ENCODE results near the gene SUPV3L1. TPM values are rescaled to one million over a fixed set of nuclear protein-coding genes. Genes with fewer than 3 reads are reported as not detected.
"Not testable (repeated sequence)": the region's sequence is repeated elsewhere in the genome, so short reads cannot be mapped to it uniquely, and the experiment has no call there.

The SUPV3L1 gene
- total RNA-seq, 2 experiments from 2014 or later: 27.0 to 40.9 TPM

DNA sequence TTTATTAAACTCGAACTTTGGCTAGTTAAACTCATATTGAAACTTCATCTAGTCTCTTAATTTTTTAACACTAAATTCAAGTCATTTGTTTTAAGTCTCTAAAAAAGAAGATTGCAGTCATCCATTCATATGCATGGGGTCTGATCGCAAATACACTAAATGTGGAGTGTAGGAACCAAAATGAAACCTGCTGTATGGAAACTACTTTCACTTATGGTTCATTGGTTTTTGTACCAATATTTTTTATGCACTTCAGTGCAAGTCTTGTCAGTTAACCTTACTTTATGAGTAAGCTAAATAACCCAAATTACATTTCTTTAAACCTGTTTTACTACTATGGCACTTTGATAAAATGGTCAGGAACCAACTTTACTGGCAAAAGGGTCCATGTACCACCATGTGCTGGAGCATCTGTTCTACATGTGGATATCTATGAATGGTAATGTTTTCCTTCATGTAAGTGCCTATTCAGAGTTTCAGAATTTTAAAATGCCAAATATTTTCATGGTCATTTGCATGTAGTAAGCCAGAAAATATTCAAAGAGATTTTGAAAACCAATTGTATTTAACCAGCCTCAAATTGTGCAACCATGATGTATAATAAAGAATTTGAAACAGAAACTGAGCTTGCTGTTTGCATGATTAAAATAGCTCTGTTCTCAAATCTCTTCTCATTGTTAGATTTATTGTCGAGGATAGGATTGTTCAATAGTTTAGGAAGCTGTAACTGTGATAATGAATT is 7.6 kb upstream of the SUPV3L1 start:
- DNase-seq (ENCODE audit: low spot score): no peak
- no peaks in the 10 kb centered on the region for H3K4me1 ChIP-seq (ENCODE audit: insufficient read depth, low read length, poor library complexity, severe bottlenecking)
- CTCF ChIA-PET (ENCODE audit: unreplicated experiment): no interaction called here
- no peaks in the 10 kb centered on the region for H4K20me1 ChIP-seq (ENCODE audit: insufficient read depth, low read length)
- no peak for TF ChIP-seq CTCF (conservative IDR thresholded peaks at IDR 0.05; ENCODE audit: low read length)
- no peak for TF ChIP-seq EZH2phosphoT487 (IDR thresholded peaks at IDR 0.05; ENCODE audit: borderline replicate concordance, low read depth, low read length)
- intact Hi-C loops (cut with micrococcal nuclease; ENCODE audit: unreplicated experiment): no loop called here
- H2AFZ ChIP-seq (ENCODE audit: low read length): no peak overlapping the region
- no peaks in the 10 kb centered on the region for H3K9me3 ChIP-seq (ENCODE audit: low read length)
- no peaks in the 10 kb centered on the region for H3K79me2 ChIP-seq (ENCODE audit: insufficient read depth, low read depth, low read length)
- H3K9me2 ChIP-seq (ENCODE audit: insufficient read depth, low read length): no peaks in the 10 kb centered on the region
- no TSS peak for BruUV-seq (replicated peaks)
- H3K4me3 ChIP-seq (ENCODE audit: low read depth, low read length, poor library complexity, severe bottlenecking): no peak overlapping the region
- POLR2A ChIA-PET: interaction anchor here (1.0 to 1.1 kb wide), 2 partner anchors 33 to 63 kb away, joined by 3 read pairs; no protein-coding TSS in a partner anchor
- peaks cover 21% of the 10 kb centered on the region for H3K36me3 ChIP-seq (ENCODE audit: insufficient read depth, low read length)
- no peak overlapping the region for H3K4me2 ChIP-seq (ENCODE audit: low read length)
- no peak overlapping the region for H3K27ac ChIP-seq (ENCODE audit: low read depth, low read length, poor library complexity, severe bottlenecking)

DNA sequence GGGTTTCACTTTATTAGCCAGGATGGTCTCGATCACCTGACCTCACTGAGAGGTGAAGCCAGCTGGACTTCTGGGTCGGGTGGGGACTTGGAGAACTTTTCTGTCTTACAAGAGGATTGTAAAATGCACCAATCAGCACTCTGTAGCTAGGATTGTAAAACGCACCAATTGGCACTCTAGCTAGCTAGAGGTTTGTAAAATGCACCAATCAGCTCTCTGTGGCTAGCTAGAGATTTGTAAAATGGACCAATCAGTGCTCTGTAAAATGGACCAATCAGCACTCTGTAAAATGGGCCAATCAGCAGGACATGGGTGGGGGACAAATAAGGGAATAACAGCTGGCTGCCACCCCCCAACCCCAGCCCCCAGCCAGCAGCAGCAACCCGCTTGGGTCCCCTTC is 4.7 kb upstream of the SUPV3L1 start:
- CTCF ChIA-PET (ENCODE audit: unreplicated experiment); H3K4me1 ChIP-seq (ENCODE audit: insufficient read depth, low read length, poor library complexity, severe bottlenecking); H2AFZ ChIP-seq (ENCODE audit: low read length); intact Hi-C loops (cut with micrococcal nuclease; ENCODE audit: unreplicated experiment); H3K4me3 ChIP-seq (ENCODE audit: low read depth, low read length, poor library complexity, severe bottlenecking); H3K9me2 ChIP-seq (ENCODE audit: insufficient read depth, low read length); H3K4me2 ChIP-seq (ENCODE audit: low read length); BruUV-seq (replicated peaks); DNase-seq (ENCODE audit: low spot score); H3K9me3 ChIP-seq (ENCODE audit: low read length); H3K27ac ChIP-seq (ENCODE audit: low read depth, low read length, poor library complexity, severe bottlenecking); H3K36me3 ChIP-seq (ENCODE audit: insufficient read depth, low read length); H4K20me1 ChIP-seq (ENCODE audit: insufficient read depth, low read length); POLR2A ChIA-PET; H3K79me2 ChIP-seq (ENCODE audit: insufficient read depth, low read depth, low read length): not testable (repeated sequence)

- no peaks in the 10 kb centered on the region for H3K9me3 ChIP-seq (ENCODE audit: low read length)
- TF ChIP-seq EZH2phosphoT487 (IDR thresholded peaks at IDR 0.05; ENCODE audit: borderline replicate concordance, low read depth, low read length): no peak
- TF ChIP-seq CTCF (conservative IDR thresholded peaks at IDR 0.05; ENCODE audit: low read length): no peak
- peaks cover 7% of the 10 kb centered on the region; the same call in 1 of the 2 replicates for H4K20me1 ChIP-seq (ENCODE audit: insufficient read depth, low read length)
- H2AFZ ChIP-seq (ENCODE audit: low read length): no peak overlapping the region
- H3K9me2 ChIP-seq (ENCODE audit: insufficient read depth, low read length): no peaks in the 10 kb centered on the region
- H3K79me2 ChIP-seq (ENCODE audit: insufficient read depth, low read depth, low read length): peaks cover 18% of the 10 kb centered on the region
- H3K4me2 ChIP-seq (ENCODE audit: low read length): no peak overlapping the region
- no peak overlapping the region for H3K27ac ChIP-seq (ENCODE audit: low read depth, low read length, poor library complexity, severe bottlenecking)
- intact Hi-C loops (cut with micrococcal nuclease; ENCODE audit: unreplicated experiment): no loop called here
- POLR2A ChIA-PET: no interaction called here
- CTCF ChIA-PET (ENCODE audit: unreplicated experiment): no interaction called here
- BruUV-seq (replicated peaks): no TSS peak
- no peak for DNase-seq (ENCODE audit: low spot score)
- H3K4me3 ChIP-seq (ENCODE audit: low read depth, low read length, poor library complexity, severe bottlenecking): no peak overlapping the region
- peaks cover 16% of the 10 kb centered on the region for H3K4me1 ChIP-seq (ENCODE audit: insufficient read depth, low read length, poor library complexity, severe bottlenecking)
- peaks cover under 1% of the 10 kb centered on the region; the same call in 1 of the 2 replicates for H3K36me3 ChIP-seq (ENCODE audit: insufficient read depth, low read length)
Measured at GRCh38 chr10:69176823-69177222, 3.2 kb upstream of the SUPV3L1 start.

All from OCI-LY7 (cell line).